GM23338 (cell line): Measurements from ENCODE around the gene SHISA9.
A peak's percentile ranks its signal among the peaks of the same experiment; 100 is the strongest.

Source experiments
- CREB1 ChIP-seq: fragments of 250-450 bp; sonication (Bioruptor Pico); IDR thresholded peaks from 2 replicates; pipeline ENCODE4 v1.5.0; 2020; ENCODE audit warnings: low read depth, mild to moderate bottlenecking, moderate library complexity
- CTCF ChIP-seq, 2 experiments: fragments of 200-600 bp in 1 of 2; sonication (generic) in 1 of 2; conservative IDR thresholded peaks; 2 replicates each; pipeline versions ENCODE4 v1.5.1 to v1.6.1; 2016 to 2017; ENCODE audit warnings: antibody characterized with exemption in 2 of 2, low read depth in 2 of 2, mild to moderate bottlenecking in 2 of 2, moderate library complexity in 1 of 2
- EZH2 ChIP-seq: fragments of 200-600 bp; sonication (generic); IDR thresholded peaks from one replicate; pipeline ENCODE4 v1.8.0; 2017; ENCODE audit warnings: antibody characterized with exemption, mild to moderate bottlenecking, low read depth; ENCODE audit not compliant: unreplicated experiment
- POLR2AphosphoS5 ChIP-seq: IDR thresholded peaks from 2 replicates; pipeline ENCODE4 v1.6.1; 2016; ENCODE audit warnings: antibody characterized with exemption, low read depth
- REST ChIP-seq: IDR thresholded peaks from one replicate; pipeline ENCODE4 v1.6.1; 2018; ENCODE audit warnings: antibody characterized with exemption; ENCODE audit not compliant: unreplicated experiment

GRCh38 chr16:12907670-12908233 lies 6.4 kb downstream of the SHISA9 start:
- TF ChIP-seq CREB1 (CRISPR knock-in tag) (no peak), EZH2 (no peak), CTCF (conservative IDR thresholded peaks at IDR 0.05; ENCODE audit: low read depth in 2 of 2) (peak; percentile 70 to 76), REST (no peak), POLR2AphosphoS5 (no peak)
